GM12892 (cell line): ENCODE measurements around the gene CDKL4.

Source experiments
- POLR2A ChIP-seq: IDR thresholded peaks from 2 replicates; pipeline ENCODE4 v1.6.1; 2011; ENCODE audit warnings: low read depth, low read length, control low read depth
- TAF1 ChIP-seq: IDR thresholded peaks from 2 replicates; pipeline ENCODE4 v1.6.1; 2011; ENCODE audit warnings: low read depth, mild to moderate bottlenecking, control low read depth, low read length, borderline replicate concordance

DNA sequence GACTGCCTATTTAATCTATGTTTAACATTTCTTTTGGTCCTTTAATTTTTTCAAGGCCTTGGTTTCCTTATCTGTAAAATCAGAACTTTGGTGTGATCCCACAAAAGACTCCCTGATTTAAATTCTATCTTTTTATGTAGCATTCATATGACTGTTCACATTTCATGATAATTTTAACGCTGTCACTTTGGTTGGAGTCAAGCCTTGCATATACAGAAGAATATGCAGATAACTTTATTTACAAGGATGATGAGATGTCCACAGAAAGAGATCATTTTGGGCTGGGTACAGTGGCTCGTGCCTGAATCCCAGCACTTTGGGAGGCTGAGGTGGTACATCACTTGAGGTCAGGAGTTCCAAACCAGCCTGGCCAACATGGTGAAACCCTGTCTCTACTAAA lies 84.5 kb downstream of the CDKL4 start:
- TF ChIP-seq TAF1 (no peak), POLR2A (no peak)
